ENCODE data around the gene SMCO4.
"Not testable (repeated sequence)": the region's sequence is repeated elsewhere in the genome, so short reads cannot be mapped to it uniquely, and the experiment has no call there.

The SMCO4 gene

GRCh38 chr11:93444617-93445073, 98.5 kb downstream of the SMCO4 start:
- Histone ChIP-seq H3F3A (ENCODE audit: low read depth) (no peaks in the 10 kb centered on the region), H3K36me3 (ENCODE audit: insufficient read depth, low read length) (no peaks in the 10 kb centered on the region), H4K20me1 (ENCODE audit: insufficient read depth, low read length, poor library complexity, severe bottlenecking) (no peaks in the 10 kb centered on the region), H3K79me2 (ENCODE audit: insufficient read depth, low read length) (no peaks in the 10 kb centered on the region), H3K4me1 (ENCODE audit: insufficient read depth, low read length, poor library complexity, severe bottlenecking) (no peaks in the 10 kb centered on the region), H3K9ac (ENCODE audit: low read depth, low read length, poor library complexity, severe bottlenecking) (no peak overlapping the region), H3K9me3 (ENCODE audit: insufficient read depth, low read depth, low read length) (no peaks in the 10 kb centered on the region), H3K27me3 (ENCODE audit: insufficient read depth, low read length, poor library complexity, severe bottlenecking) (no peaks in the 10 kb centered on the region), H3K4me2 (ENCODE audit: low read depth, low read length, poor library complexity, severe bottlenecking) (no peak overlapping the region), H3K9me2 (replicated peaks; ENCODE audit: low read depth, low read length) (no peaks in the 10 kb centered on the region), H2AFZ (ENCODE audit: low read length) (no peak overlapping the region), H3K4me3 (ENCODE audit: low read length, poor library complexity, severe bottlenecking) (no peak overlapping the region)
- TF ChIP-seq CTCF (conservative IDR thresholded peaks at IDR 0.05; ENCODE audit: low read length) (no peak), EZH2phosphoT487 (IDR thresholded peaks at IDR 0.05; ENCODE audit: borderline replicate concordance) (no peak)

GRCh38 chr11:93443232-93443631, 100.0 kb downstream of the SMCO4 start:
- H3K9ac ChIP-seq (ENCODE audit: low read depth, low read length, poor library complexity, severe bottlenecking); H4K20me1 ChIP-seq (ENCODE audit: insufficient read depth, low read length, poor library complexity, severe bottlenecking); H3K4me1 ChIP-seq (ENCODE audit: insufficient read depth, low read length, poor library complexity, severe bottlenecking); H3K4me3 ChIP-seq (ENCODE audit: low read length, poor library complexity, severe bottlenecking); H3K9me2 ChIP-seq (replicated peaks; ENCODE audit: low read depth, low read length); H3K36me3 ChIP-seq (ENCODE audit: insufficient read depth, low read length); H3K27me3 ChIP-seq (ENCODE audit: insufficient read depth, low read length, poor library complexity, severe bottlenecking); H3K4me2 ChIP-seq (ENCODE audit: low read depth, low read length, poor library complexity, severe bottlenecking); H3K9me3 ChIP-seq (ENCODE audit: insufficient read depth, low read depth, low read length); H3K79me2 ChIP-seq (ENCODE audit: insufficient read depth, low read length); H2AFZ ChIP-seq (ENCODE audit: low read length); H3F3A ChIP-seq (ENCODE audit: low read depth): not testable (repeated sequence)

GRCh38 chr11:93432247-93432646, 110.9 kb downstream of the SMCO4 start:
- H3K9ac ChIP-seq (ENCODE audit: low read depth, low read length, poor library complexity, severe bottlenecking): no peak overlapping the region
- no peaks in the 10 kb centered on the region for H3K36me3 ChIP-seq (ENCODE audit: insufficient read depth, low read length)
- H3K4me3 ChIP-seq (ENCODE audit: low read length, poor library complexity, severe bottlenecking): no peak overlapping the region
- H3K4me1 ChIP-seq (ENCODE audit: insufficient read depth, low read length, poor library complexity, severe bottlenecking): no peaks in the 10 kb centered on the region
- H3K9me3 ChIP-seq (ENCODE audit: insufficient read depth, low read depth, low read length): no peaks in the 10 kb centered on the region
- no peaks in the 10 kb centered on the region for H3K9me2 ChIP-seq (replicated peaks; ENCODE audit: low read depth, low read length)
- H3K27me3 ChIP-seq (ENCODE audit: insufficient read depth, low read length, poor library complexity, severe bottlenecking): no peaks in the 10 kb centered on the region
- no peak overlapping the region for H3K4me2 ChIP-seq (ENCODE audit: low read depth, low read length, poor library complexity, severe bottlenecking)
- H2AFZ ChIP-seq (ENCODE audit: low read length): no peak overlapping the region
- no peak for TF ChIP-seq CTCF (conservative IDR thresholded peaks at IDR 0.05; ENCODE audit: low read length)
- TF ChIP-seq EZH2phosphoT487 (IDR thresholded peaks at IDR 0.05; ENCODE audit: borderline replicate concordance): no peak
- no peaks in the 10 kb centered on the region for H3F3A ChIP-seq (ENCODE audit: low read depth)
- no peaks in the 10 kb centered on the region for H4K20me1 ChIP-seq (ENCODE audit: insufficient read depth, low read length, poor library complexity, severe bottlenecking)
- no peaks in the 10 kb centered on the region for H3K79me2 ChIP-seq (ENCODE audit: insufficient read depth, low read length)

Data from Loucy (cell line).